K562 (cell line): ENCODE data around the gene PEPD. TPM values are rescaled to one million over a fixed set of nuclear protein-coding genes. Genes with fewer than 3 reads are reported as not detected.
A peak's percentile ranks its signal among the peaks of the same experiment; 100 is the strongest.

Source experiments
- ATAC-seq: fragments of 200-7000 bp; cut with Tn5 transposase; 3 replicates; pipeline ENCODE4 v1.9.1; 2020; ENCODE audit warnings: moderate library complexity
- BruUV-seq: library from RNA; stranded (reverse); fragments of 400-500 nt; replicated peaks from 2 replicates; lab custom pipeline; 2021; lab: Mats Ljungman, UMichigan
- CTCF ChIA-PET: fragments of 300-600 bp; formaldehyde crosslinking; extraction: SDS; loops from one replicate; lab custom pipeline; 2021; ENCODE audit warnings: low intra/inter-chr PET ratio; lab: Yijun Ruan, JAX
- POLR2A ChIA-PET: fragments of 300-600, 350-650 bp; sonication (Branson Sonifier 250); formaldehyde crosslinking; extraction: SDS; loops from one replicate; lab custom pipeline; 2021; ENCODE audit warnings: antibody characterized with exemption, inconsistent platforms; lab: Yijun Ruan, JAX
- DNase-seq, 4 experiments: peaks; one replicate each; pipeline versions ENCODE4 v3.0.0 to v3.0.0-alpha.2; 2011 to 2018; ENCODE audit warnings: low spot score in 3 of 4, mixed read lengths in 3 of 4; ENCODE audit errors: extremely low read depth in 1 of 4
- FAIRE-seq: peaks from 2 replicates; lab custom pipeline; 2011; peaks lifted over from hg19 to GRCh38; lab: Jason Lieb, UNC
- H2AFZ ChIP-seq: 2 replicates; pipeline ENCODE4 v1.6.0; 2011; ENCODE audit warnings: low read depth, low read length, control low read depth, inconsistent platforms
- H3K27ac ChIP-seq: fragments of 200-600 bp; 3 replicates; pipeline ENCODE4 v1.8.0; 2011; ENCODE audit warnings: low read depth, mild to moderate bottlenecking, control low read depth, inconsistent platforms, low read length, moderate library complexity, mixed read lengths; ENCODE audit errors: extremely low read depth
- H3K27me3 ChIP-seq, 2 experiments: fragments of 300-600 bp in 1 of 2; 2 replicates in 1 of 2; 3 replicates in 1 of 2; pipeline versions ENCODE4 v1.6.0 to v1.8.0; 2011; ENCODE audit warnings: inconsistent platforms in 2 of 2, low read length in 2 of 2, mild to moderate bottlenecking in 1 of 2, mixed read lengths in 1 of 2, moderate library complexity in 1 of 2; ENCODE audit not compliant: control insufficient read depth in 2 of 2, insufficient read depth in 2 of 2
- H3K36me3 ChIP-seq: fragments of 300-600 bp; 3 replicates; pipeline ENCODE4 v1.8.0; 2011; ENCODE audit warnings: mild to moderate bottlenecking, low read length, inconsistent platforms; ENCODE audit not compliant: control insufficient read depth, insufficient read depth
- H3K4me1 ChIP-seq, 2 experiments: fragments of 200-600 bp in 1 of 2; replicated peaks in 1 of 2; 2 replicates in 1 of 2; 3 replicates in 1 of 2; pipeline versions ENCODE4 v1.5.1 to v1.8.0; 2011; ENCODE audit warnings: inconsistent platforms in 2 of 2, low read length in 2 of 2, mild to moderate bottlenecking in 1 of 2, mixed read lengths in 1 of 2, moderate library complexity in 1 of 2; ENCODE audit not compliant: control insufficient read depth in 2 of 2, insufficient read depth in 2 of 2
- H3K4me2 ChIP-seq: 2 replicates; pipeline ENCODE4 v1.6.1; 2011; ENCODE audit warnings: low read length, control low read depth, inconsistent platforms, mixed read lengths; ENCODE audit not compliant: insufficient read depth
- H3K4me3 ChIP-seq: fragments of 200-600 bp; sonication (generic), shearing (Covaris generic); 2 replicates; pipeline ENCODE4 v1.5.1; 2016; ENCODE audit warnings: control low read depth, inconsistent platforms
- H3K79me2 ChIP-seq: fragments of 200-600 bp; 3 replicates; pipeline ENCODE4 v1.8.0; 2011; ENCODE audit warnings: low read length, inconsistent platforms; ENCODE audit not compliant: control insufficient read depth, insufficient read depth
- H3K9ac ChIP-seq, 2 experiments: 2 replicates each; pipeline versions ENCODE4 v1.6.0 to v1.6.1; 2011; ENCODE audit warnings: low read depth in 2 of 2, low read length in 2 of 2, control low read depth in 1 of 2, inconsistent platforms in 1 of 2, mild to moderate bottlenecking in 1 of 2, mixed read lengths in 1 of 2; ENCODE audit not compliant: insufficient read depth in 1 of 2
- H3K9me1 ChIP-seq: one replicate; pipeline ENCODE4 v1.6.0; 2011; ENCODE audit warnings: inconsistent platforms, mild to moderate bottlenecking, low read length, moderate library complexity; ENCODE audit not compliant: control insufficient read depth, insufficient read depth
- H3K9me3 ChIP-seq: replicated peaks from 2 replicates; pipeline ENCODE4 v1.5.1; 2011; ENCODE audit warnings: low read depth, low read length, inconsistent platforms; ENCODE audit not compliant: control insufficient read depth, insufficient read depth
- H4K20me1 ChIP-seq: replicated peaks from 2 replicates; pipeline ENCODE4 v1.6.1; 2011; ENCODE audit warnings: low read length, inconsistent platforms, mixed read lengths; ENCODE audit not compliant: control insufficient read depth, insufficient read depth
- CEBPG ChIP-seq, 3 experiments: fragments of 200-800 bp in 1 of 3; sonication (Bioruptor generic) in 1 of 3; sonication (generic) in 1 of 3; formaldehyde crosslinking in 1 of 3; IDR thresholded peaks in 2 of 3; conservative IDR thresholded peaks in 1 of 3; 2 replicates each; pipeline versions ENCODE4 v1.6.1 to v1.8.0; 2016 to 2022; ENCODE audit warnings: missing compliant biosample characterization in 2 of 3, missing genetic modification characterization in 2 of 3, mild to moderate bottlenecking in 1 of 3, missing genetic modification reagents in 1 of 3
- WGBS: fragments of 100-300 bp; shearing (Covaris generic); methylation state at CpG from one replicate; pipeline ENCODE4 v1.1.6; 2016; ENCODE audit warnings: low coverage, mixed read lengths; ENCODE audit not compliant: insufficient coverage; ENCODE audit errors: missing lambda C conversion rate; 5-methylcytosine and 5-hydroxymethylcytosine counted together
- in situ Hi-C: fragments of 300-500 bp; cut with MboI; formaldehyde crosslinking; loops from 4 replicates; pipeline ENCODE4 v1.15.0; 2018; ENCODE audit warnings: inconsistent platforms, mixed read lengths
- intact Hi-C: fragments of 100-400 bp; cut with micrococcal nuclease; formaldehyde crosslinking; loops from 2 replicates; pipeline ENCODE4 v1.14.2; 2022
- polyA plus RNA-seq, 8 experiments: library from polyadenylated mRNA; depleted of rRNA in 4 of 8; stranded (reverse) in 5 of 8; unstranded in 3 of 8; fragments of >200 nt; fragmentation: Nextera tagmentation in 2 of 8; fragmentation: Illumina TruSeq in 1 of 8; extraction: Ambion mirVana in 2 of 8; extraction: Trizol in 1 of 8; gene quantifications; 2 replicates each; pipeline versions ENCODE4 v1.2.1 to v1.2.3, GENCODE V29; 2011 to 2014; ENCODE audit warnings: inconsistent platforms in 1 of 8, missing spikeins in 1 of 8
- total RNA-seq, 7 experiments: library from RNA; depleted of rRNA in 6 of 7; stranded (reverse); fragments of >200 nt in 6 of 7; fragmentation: Illumina TruSeq in 2 of 7; extraction: Trizol in 2 of 7; gene quantifications; 2 replicates each; pipeline versions ENCODE4 v1.2.1 to v1.2.3, GENCODE V29; 2011 to 2021; ENCODE audit warnings: low replicate concordance in 1 of 7
- TF ChIP-seq, protein P1 (sequence below): sonication (generic); formaldehyde crosslinking; IDR thresholded peaks from 2 replicates; pipeline ENCODE4 v1.8.1; 2023; ENCODE audit warnings: mild to moderate bottlenecking, missing genetic modification reagents

Gene PEPD
- total and polyA plus RNA-seq, 9 of the 15 experiments (the other 6 are each of a cell fraction or from before 2014, with no cell fraction given): 1.3 to 19.2 (median 16.0) TPM

DNA sequence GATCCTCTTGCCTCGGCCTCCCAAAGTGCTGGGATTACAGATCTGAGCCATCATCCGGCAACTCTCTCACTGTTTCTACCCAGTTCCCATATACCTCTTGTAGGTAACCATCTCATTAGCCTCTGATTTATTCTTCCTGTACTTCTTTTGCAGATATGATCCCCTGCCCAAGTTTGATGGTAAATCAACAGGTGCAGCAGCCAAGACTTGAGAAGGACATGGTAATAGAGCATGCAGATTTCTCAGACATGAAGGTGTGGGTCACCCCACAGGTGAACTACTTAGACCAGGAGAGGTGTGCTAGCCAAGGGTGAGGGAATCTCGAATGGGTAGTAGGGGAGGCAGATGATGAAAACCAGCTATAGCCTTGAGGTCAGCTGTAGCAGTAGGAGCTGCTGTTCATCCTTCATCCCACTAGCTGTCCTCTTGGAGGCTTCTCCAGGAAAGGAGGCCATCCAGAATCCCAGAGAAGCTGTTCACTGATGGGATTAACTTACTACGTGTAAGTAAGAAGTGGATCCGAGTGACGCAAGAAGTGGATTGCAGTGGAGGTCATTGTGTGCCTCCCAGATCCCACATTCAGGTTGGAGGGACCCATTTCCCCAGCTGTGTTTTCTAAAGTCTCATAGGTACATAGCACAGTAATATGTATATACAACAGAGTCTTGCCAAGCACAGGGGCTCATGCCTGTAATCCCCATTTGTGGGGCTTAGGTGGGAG, 158.9 kb downstream of the PEPD start:
- Histone ChIP-seq H2AFZ (no peak overlapping the region), H3K79me2 (no peaks in the 10 kb centered on the region), H3K4me2 (no peak overlapping the region), H3K4me1 (no peaks in the 10 kb centered on the region), H3K9me1 (no peaks in the 10 kb centered on the region), H3K9me3 (no peaks in the 10 kb centered on the region), H4K20me1 (no peaks in the 10 kb centered on the region; the same call in 1 of the 2 replicates), H3K27ac (no peak overlapping the region), H3K9ac (no peak overlapping the region), H3K36me3 (no peaks in the 10 kb centered on the region), H3K27me3 (peaks cover 29 to 60% of the 10 kb centered on the region in 2 experiments), H3K4me3 (no peak overlapping the region)
- ChIA-PET CTCF (no interaction called here), POLR2A (interaction anchor here (6.4 kb wide), 1 partner anchor 10 kb away, joined by 60 read pairs; the partner anchor contains the start of gene CEBPG)
- FAIRE-seq (no peak), DNase-seq (no peak), ATAC-seq (no peak)
- no TSS peak for BruUV-seq
- in situ Hi-C loops (no loop called here), intact Hi-C loops (no loop called here)
- WGBS: 1% methylated on average over 6 of the region's 6 CpGs
- TF ChIP-seq, protein P1, sequence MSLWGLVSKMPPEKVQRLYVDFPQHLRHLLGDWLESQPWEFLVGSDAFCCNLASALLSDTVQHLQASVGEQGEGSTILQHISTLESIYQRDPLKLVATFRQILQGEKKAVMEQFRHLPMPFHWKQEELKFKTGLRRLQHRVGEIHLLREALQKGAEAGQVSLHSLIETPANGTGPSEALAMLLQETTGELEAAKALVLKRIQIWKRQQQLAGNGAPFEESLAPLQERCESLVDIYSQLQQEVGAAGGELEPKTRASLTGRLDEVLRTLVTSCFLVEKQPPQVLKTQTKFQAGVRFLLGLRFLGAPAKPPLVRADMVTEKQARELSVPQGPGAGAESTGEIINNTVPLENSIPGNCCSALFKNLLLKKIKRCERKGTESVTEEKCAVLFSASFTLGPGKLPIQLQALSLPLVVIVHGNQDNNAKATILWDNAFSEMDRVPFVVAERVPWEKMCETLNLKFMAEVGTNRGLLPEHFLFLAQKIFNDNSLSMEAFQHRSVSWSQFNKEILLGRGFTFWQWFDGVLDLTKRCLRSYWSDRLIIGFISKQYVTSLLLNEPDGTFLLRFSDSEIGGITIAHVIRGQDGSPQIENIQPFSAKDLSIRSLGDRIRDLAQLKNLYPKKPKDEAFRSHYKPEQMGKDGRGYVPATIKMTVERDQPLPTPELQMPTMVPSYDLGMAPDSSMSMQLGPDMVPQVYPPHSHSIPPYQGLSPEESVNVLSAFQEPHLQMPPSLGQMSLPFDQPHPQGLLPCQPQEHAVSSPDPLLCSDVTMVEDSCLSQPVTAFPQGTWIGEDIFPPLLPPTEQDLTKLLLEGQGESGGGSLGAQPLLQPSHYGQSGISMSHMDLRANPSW (CRISPR knock-in tag): no peak
- no peak for TF ChIP-seq CEBPG (CRISPR knock-in tag; IDR thresholded peaks at IDR 0.05)
- peak; percentile 56 to 64; a peak in 3 of 4 replicates for TF ChIP-seq CEBPG (tag; conservative IDR thresholded peaks at IDR 0.05 in 1 of 2, IDR thresholded peaks at IDR 0.05 in 1 of 2)
